ENCODE measurements around the gene EPHB1.

The EPHB1 gene

DNA sequence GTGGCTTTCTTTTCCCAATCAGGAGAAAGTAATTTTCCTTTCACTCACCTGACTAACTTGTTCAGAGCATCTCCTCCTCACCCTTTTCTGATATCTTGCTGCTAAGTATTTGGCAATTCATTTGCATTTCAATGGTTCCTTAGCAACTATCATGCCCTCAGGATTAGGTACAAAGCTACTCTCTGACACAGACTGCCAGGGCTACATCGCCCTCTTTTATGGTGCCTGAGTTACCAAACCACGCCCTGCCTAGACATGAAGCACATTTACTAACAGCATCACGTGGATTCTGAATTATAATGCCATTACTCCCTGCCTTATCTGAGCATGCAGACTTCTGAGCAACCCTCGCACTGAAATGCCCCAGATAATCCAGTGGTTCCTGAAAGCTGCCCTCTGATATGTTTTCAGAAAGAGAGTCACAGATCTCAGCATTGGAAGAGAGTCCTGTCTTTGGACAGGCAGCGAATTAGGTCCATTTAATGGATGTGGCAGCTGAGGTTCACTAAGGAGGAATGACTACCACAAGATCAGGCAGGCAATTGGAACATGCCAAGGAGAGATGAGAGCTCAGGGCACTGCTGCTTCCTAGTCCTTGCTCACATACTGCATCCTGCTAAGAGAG, 14.5 kb downstream of the EPHB1 start:
- no peak for DNase-seq

- no peak for DNase-seq
Measured at GRCh38 chr3:134810052-134810435, 15.0 kb downstream of the EPHB1 start.

DNA sequence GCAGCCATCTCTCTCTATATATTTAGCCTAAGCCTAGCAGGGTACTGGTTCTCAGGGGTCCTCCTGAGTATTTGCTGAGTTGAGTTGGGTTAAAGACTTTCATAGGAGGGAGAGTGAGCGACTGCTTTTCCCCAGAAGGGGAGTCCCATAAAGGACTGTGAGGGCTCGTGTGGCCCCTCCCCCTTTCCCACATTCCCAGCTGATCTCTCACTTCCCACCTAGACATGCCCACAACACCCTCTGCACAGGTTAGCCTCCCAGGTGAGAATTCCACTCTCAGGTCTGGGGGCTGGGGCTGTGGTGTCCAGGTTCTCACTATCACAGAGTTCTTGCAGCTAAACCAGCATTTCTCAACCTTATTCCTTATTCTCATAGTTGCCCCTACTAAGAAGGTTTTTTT, 15.8 kb downstream of the EPHB1 start:
- DNase-seq, result no peak

- no peak for DNase-seq
Measured at GRCh38 chr3:134813618-134814017, 18.6 kb downstream of the EPHB1 start.

DNA sequence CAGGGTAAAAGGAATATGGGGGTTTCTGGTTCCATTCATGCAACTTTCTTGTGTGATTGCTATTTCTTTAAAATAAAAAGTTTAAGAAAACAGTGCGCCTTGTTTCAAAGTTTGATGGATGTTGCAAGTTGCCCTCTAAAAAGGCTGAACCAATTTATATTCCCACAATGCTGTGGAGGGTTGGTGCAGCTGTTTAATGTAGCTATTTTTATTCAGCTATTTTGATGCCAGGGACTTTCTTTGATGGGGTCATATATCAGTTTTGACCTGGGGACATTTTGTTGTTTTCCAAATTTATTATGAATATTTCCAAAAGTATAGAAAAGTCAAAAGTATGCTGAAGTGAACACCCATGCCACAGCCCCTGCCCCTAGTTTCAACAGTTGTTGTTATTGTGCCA, 20.5 kb downstream of the EPHB1 start:
- no peak for DNase-seq

DNA sequence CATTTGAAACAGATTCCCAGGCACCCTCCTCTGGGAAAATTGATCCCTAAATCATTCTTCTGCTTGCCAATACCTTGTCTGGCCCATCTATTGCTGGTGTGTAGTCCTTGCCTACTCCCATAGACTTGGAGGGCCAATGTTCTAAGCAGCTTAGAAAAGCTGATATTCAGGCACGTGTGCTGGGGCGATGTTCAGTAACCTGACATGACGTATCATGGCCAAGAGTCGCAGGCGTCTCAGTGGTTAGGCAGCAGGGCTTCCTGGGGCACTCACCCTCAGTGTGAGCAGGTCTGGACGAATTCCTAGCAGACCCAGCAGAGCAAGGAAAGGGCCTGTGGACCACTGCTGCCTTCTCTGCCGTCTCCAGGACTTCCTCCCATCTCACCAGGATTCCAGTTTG, 21.6 kb downstream of the EPHB1 start:
- DNase-seq, result no peak

- DNase-seq, result no peak
Measured at GRCh38 chr3:134817297-134817696, 22.2 kb downstream of the EPHB1 start.

DNA sequence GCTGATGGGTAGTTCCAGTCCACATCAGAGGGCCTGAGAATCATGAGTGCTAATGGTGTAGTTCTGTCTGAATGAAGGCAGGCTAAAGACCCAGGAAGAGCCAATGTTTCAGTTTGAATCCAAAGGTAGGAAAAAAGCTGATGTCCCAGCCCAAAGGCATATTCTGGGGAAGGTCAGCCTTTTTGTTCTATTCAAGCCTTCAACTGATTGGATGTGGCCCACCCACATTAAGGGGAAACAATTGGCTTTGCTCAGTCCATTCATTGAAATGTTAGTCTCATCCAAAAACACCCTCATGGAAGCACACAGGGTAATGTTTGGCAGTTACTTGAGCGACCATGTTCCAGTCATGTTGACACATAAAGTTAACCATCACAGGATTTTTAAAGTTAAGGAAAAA, 25.9 kb downstream of the EPHB1 start:
- no peak for DNase-seq

DNA sequence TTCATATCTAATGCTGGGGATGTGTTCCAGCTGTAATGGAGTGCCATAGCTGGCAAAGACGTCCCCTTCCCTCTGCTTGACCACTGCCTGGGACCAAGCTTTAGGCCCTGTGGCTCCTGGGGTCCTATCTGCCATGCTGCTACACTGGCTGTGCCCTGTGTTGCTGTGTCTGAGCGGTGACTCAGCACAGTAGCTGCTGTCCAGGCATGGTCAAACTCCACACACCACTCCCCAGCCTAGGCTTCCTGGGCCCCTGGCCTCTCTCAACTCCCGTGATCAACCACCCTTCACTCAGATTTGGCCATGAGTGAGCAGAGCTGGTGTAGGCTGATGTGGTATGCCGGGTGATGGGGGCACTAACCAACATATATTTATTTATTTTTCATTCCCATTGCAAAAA, 27.0 kb downstream of the EPHB1 start:
- DNase-seq, result no peak

GRCh38 chr3:134823679-134824078, 28.6 kb downstream of the EPHB1 start:
- DNase-seq, result no peak

GRCh38 chr3:134824791-134825190, 29.7 kb downstream of the EPHB1 start:
- no peak for DNase-seq

DNA sequence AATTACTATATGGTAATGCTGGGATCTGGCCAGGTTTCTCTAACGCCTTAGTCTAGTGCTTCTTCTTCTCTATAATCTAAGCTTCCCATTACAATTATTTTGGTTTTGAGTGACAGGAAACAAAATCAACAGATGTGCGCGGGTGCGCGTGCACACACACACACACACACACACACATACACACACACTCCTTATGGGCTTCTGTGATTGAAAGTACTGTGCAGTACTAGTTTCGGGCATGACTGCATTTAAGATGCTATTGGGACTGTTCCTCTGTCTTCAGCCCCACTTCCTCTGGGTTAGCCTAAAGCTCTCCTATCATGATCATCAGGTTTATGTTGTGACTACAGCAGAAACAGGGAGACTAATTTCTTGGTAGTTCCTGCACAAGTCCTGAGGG, 32.2 kb downstream of the EPHB1 start:
- no peak for DNase-seq

- DNase-seq, result no peak
Measured at GRCh38 chr3:134829721-134830120, 34.7 kb downstream of the EPHB1 start.

GRCh38 chr3:134832585-134832984, 37.5 kb downstream of the EPHB1 start:
- no peak for DNase-seq

DNA sequence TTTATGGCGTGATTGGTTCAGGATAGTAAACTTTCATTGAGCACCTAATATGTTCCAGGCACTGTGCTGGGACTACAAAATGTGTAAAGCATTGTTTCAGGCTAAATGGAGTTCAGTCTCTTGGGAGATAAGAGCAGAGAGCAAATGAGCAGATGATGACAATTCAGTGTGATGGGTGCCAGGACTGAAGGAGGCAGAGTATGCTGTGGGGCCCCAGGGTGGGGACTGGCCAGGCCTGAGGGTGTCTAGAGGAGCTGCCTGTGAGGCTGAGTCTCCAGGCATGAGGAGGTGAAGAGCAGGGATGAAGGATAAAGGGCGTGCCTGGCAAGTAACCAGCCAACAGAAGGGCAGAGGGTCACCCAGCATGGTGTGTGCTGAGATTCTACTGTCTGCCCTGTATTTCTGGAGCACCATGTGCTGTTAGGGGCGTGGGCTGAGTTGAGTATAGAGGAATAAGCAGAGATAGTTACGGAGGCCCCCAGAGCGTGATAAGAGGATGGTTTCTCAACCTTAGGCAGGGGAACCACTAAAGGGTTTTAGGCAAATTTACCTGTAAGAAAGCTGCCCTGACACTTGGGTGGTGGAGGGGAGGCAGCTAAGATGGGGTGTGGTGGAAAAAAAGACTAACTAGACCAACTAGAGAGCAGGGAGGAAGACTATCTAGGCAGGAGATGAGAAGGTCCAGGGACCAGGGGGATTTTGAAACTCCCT, 38.5 kb downstream of the EPHB1 start:
- no peak for DNase-seq

- DNase-seq, result no peak
Measured at GRCh38 chr3:134836921-134837320, 41.9 kb downstream of the EPHB1 start.

GRCh38 chr3:134838599-134838998, 43.5 kb downstream of the EPHB1 start:
- DNase-seq, result no peak

- no peak for DNase-seq
Measured at GRCh38 chr3:134839422-134839821, 44.4 kb downstream of the EPHB1 start.

- no peak for DNase-seq
Measured at GRCh38 chr3:134839990-134840389, 44.9 kb downstream of the EPHB1 start.

DNA sequence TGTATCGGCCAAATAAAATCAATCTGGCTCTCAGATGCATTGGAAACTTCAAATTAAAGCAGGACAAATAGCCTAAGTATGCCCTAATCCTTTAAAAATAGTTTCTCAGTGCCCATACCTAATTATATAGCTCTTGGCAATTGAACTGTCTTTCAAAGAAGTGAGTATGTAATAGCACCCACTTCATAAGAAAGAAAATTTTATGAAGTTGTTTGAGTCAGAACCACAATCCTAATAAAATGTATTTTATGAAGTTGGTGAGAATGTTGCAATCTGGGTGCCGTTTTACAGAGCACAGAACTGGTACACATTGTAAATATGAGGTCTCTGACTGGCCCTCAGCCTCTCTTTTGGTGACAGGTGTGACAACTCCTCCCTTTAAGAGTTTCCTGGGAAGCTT, 45.4 kb downstream of the EPHB1 start:
- no peak for DNase-seq

- DNase-seq, result no peak
Measured at GRCh38 chr3:134846084-134846483, 51.0 kb downstream of the EPHB1 start.

- no peak for DNase-seq
Measured at GRCh38 chr3:134846911-134847317, 51.9 kb downstream of the EPHB1 start.

DNA sequence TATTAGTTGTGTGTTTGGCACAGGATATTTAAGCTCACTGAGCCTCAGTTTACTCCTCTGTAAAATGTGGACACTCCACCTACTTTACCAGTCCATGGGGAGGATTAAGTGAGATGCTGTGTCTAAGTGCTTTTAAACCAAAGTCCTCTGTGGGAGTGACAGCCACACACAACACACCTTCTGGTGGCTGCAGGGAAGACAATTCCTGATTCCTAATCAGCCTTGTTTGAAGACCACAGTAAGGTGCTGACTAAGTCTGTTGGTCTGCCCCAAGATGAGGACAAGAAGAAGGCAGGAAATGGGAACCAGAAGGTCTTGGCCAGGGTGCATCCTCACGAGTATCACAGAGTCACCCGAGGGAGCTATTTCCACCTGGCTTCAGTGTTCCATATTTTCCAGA, 52.3 kb downstream of the EPHB1 start:
- DNase-seq, result no peak

DNA sequence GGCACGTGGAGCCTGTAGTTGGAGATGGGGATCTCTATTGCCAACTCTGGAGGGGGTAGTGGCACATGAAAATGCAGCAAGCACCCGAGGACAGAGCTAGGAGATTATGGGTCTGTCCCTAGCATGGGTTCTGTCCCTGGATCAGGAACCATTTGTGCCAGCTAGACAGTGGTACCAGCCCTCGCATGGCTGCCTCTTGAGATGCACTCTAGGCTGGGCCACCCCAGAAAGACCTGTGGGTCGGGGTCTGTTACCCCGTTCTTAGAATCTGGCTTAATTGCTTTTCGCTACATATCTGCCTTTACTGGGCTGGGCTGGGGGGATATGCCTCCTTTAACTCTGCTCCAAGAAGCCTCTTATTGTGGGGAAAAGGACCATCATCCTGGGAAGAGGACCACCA, 54.5 kb downstream of the EPHB1 start:
- DNase-seq, result no peak

DNA sequence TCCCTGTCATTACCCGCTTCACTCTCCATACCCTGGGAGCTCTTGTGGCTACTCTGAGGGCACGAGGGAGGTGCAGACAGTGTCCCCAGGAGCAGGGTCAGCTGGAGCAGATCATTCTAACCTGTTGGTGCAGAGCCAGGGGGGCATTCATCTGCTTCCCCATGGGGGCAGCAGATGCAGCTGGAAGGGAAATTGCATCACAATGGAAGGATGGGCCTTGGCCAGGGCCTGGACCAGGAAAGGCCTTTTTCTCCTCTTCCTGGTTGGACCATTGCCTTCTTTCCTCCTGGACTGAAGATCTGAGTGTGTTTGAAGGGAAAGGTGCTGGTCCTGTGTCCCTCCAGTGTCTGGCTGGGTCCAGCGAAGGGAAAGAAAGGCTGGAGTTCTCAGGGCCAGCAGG, 55.7 kb downstream of the EPHB1 start:
- no peak for DNase-seq

Measured in effector CD4-positive, alpha-beta T cell (primary cell).